LNCAP (cell line): Measurements from ENCODE around the gene MYL10.

Source experiments
- CTCF ChIP-seq: fragments of 450-650 bp; IDR thresholded peaks from 2 replicates; pipeline ENCODE4 v1.5.1; 2017; ENCODE audit warnings: mild to moderate bottlenecking

Gene MYL10

DNA sequence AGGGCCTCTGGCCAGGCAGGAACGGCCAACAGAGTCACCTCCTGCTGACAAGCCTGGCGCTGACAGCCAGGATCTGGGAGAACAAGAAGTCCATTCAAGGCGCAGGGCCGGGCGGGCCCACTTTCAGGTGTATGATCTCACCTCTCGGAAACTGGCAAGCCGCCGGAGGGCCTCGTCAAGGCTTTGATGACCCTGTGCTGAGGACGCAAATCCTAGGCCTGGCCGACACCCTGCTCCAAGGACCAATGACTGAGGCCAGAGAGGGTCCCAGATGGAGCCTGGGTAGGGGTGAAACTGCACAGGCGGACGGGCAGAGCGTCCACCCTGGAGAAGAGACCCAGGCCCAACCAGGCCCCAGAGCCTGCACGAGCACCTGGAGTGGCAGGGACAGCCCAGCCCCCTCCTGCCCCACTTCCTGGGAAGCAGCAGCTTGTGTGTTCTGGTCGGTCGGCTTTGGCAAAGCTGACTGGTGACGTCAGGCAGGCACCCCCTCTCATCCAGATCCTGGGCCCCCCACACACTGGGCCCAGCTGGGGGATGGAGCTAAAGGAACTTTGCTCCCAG, 30.6 kb downstream of the MYL10 start:
- TF ChIP-seq CTCF, result no peak

GRCh38 chr7:101597941-101598340, 31.2 kb downstream of the MYL10 start:
- TF ChIP-seq CTCF, result no peak

DNA sequence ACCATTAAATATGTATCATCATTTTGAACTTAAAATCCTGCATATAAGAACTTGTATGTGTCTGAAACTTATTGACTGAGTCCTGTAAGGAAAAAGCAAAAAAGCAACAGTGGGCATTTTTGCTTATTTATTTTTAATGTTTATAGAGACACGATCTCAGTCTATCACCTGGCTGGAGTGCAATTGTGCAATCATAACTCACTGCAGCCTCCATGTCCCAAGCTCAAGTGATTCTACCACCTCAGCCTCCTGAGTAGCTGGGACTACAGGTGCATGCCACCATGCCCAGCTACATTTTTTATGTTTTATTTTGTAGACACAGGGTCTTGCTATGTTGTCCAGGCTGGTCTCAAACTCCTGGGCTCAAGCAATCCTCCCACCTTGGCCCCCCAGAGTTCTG, 32.2 kb downstream of the MYL10 start:
- no peak for TF ChIP-seq CTCF

GRCh38 chr7:101595766-101596537, 33.1 kb downstream of the MYL10 start:
- no peak for TF ChIP-seq CTCF

- TF ChIP-seq CTCF, result no peak
Observed at GRCh38 chr7:101595246-101595645, 33.9 kb downstream of the MYL10 start.

DNA sequence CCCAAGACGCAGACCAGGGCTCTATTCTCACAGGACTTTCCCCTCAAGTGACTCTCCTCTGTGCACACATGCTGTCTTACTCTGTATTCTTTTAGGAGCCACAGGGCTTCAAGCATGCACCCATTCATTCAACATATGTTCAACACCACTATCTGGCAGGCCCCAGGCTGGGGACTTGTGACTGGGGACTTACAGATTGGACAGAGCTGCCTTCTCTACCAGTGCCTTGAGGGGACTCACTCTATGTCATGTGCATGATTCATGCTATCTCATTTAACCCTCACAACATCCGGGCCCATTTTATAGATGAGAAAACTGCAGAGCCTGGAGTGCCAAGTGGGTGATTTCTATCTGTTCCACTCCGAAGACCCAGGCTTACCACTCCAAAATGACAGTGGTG, 34.3 kb downstream of the MYL10 start:
- no peak for TF ChIP-seq CTCF

DNA sequence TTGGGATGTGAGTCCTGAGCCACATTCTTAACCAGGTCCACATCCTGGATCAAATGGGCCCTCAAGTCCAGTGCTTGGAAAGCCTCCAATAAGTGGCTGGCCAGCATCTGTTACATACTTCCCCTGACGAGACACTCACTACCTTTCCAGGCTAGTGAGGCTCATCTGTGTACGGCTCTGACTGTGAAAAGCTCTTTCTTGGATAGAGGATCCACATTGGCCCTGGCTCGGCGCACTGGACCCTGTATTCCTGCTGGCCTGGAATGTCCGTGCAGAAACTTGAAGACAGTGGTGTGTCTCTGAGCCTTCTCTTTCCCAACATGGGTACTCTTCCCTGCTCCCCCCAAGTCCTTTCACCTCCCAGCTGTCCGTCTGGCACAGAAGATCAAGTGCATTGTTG, 35.5 kb downstream of the MYL10 start:
- TF ChIP-seq CTCF, result no peak
